ENCODE results near the gene CCDC146. TPM values are rescaled to one million over a fixed set of nuclear protein-coding genes. Genes with fewer than 3 reads are reported as not detected.
A peak's percentile ranks its signal among the peaks of the same experiment; 100 is the strongest.
"Not testable (repeated sequence)": the region's sequence is repeated elsewhere in the genome, so short reads cannot be mapped to it uniquely, and the experiment has no call there.

Gene CCDC146, protein sequence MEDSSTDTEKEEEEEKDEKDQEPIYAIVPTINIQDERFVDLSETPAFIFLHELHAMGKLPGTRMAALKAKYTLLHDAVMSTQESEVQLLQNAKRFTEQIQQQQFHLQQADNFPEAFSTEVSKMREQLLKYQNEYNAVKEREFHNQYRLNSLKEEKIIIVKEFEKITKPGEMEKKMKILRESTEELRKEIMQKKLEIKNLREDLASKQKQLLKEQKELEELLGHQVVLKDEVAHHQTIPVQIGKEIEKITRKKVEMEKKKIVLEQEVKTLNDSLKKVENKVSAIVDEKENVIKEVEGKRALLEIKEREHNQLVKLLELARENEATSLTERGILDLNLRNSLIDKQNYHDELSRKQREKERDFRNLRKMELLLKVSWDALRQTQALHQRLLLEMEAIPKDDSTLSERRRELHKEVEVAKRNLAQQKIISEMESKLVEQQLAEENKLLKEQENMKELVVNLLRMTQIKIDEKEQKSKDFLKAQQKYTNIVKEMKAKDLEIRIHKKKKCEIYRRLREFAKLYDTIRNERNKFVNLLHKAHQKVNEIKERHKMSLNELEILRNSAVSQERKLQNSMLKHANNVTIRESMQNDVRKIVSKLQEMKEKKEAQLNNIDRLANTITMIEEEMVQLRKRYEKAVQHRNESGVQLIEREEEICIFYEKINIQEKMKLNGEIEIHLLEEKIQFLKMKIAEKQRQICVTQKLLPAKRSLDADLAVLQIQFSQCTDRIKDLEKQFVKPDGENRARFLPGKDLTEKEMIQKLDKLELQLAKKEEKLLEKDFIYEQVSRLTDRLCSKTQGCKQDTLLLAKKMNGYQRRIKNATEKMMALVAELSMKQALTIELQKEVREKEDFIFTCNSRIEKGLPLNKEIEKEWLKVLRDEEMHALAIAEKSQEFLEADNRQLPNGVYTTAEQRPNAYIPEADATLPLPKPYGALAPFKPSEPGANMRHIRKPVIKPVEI
- 7.6 TPM for polyA plus RNA-seq (2013, experiment 1 of 2)
- 7.6 TPM for polyA plus RNA-seq (2013, experiment 2 of 2)

DNA sequence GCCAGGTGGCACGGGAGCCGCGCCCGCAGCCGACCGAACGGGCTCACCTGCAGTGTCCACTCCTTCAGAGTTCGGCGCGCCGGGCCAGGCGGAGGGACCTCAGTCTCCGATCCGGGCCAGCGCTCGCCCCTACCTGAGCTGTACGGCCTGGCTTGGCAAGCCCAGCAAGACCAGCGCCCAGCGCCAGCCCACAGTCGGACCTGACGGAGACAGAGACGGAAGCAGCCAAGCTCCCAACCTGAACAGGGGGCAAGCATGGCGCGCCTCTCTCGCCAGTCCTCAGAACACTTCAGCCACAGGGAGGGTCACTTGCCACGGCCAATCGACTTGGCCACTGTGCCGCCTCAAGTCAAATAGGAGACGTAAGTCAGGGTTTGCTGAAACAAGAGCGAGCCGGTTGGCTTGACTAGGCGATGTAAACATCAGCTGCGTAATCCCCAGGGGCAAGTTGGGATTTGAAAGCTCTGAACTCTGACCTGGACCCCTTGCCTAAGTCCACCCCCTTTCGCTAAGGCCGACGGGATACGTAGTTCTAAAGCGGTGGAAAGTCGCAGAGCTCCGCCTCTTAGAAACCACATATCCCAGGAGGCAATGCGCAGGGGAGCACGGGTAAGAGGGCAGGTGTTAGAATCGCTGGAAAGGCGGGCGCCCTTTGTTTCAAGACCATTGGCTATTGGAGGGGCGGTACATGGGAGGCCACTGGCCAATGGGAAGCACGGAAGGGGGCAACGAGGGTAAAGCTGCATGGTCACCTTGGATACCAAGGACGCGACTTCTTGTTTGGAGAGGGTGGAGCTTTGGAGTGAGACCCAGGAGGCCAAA lies at the start of gene CCDC146:
TSS of gene CCDC146 (plus strand) at position 756 of the 822 bp plus-strand sequence. CDS start 45,054 bp downstream, outside the sequence.
- H3K23ac ChIP-seq (ENCODE audit: low read length in 2 of 2); H3K36me3 ChIP-seq (ENCODE audit: control insufficient read depth in 1 of 2, insufficient read depth in 2 of 2, low read depth in 1 of 2, low read length in 2 of 2); H3K9me3 ChIP-seq (ENCODE audit: control insufficient read depth, low read length); H4K91ac ChIP-seq (ENCODE audit: low read length); H2BK15ac ChIP-seq (ENCODE audit: low read depth, poor library complexity, severe bottlenecking); H3K14ac ChIP-seq (ENCODE audit: low read length in 2 of 2); H2BK5ac ChIP-seq (ENCODE audit: low read depth, low read length, poor library complexity, severe bottlenecking); H3K27ac ChIP-seq (ENCODE audit: low read length, poor library complexity, severe bottlenecking); H3K4me1 ChIP-seq (ENCODE audit: control insufficient read depth, insufficient read depth, low read depth, low read length); H3K79me1 ChIP-seq (replicated peaks; ENCODE audit: low read length, poor library complexity, severe bottlenecking); H2BK120ac ChIP-seq (ENCODE audit: low read depth, low read length); H2AK5ac ChIP-seq (ENCODE audit: low read length, severe bottlenecking); H3K27me3 ChIP-seq (ENCODE audit: control insufficient read depth in 1 of 2, insufficient read depth in 1 of 2, low read length in 2 of 2): not testable (repeated sequence)
- peak; percentile 99 for DNase-seq
- Histone ChIP-seq H3K4me3 (ENCODE audit: insufficient read depth in 1 of 2, low read depth in 1 of 2, low read length in 2 of 2) (peak within 1 kb of the TSS; percentile 79 to 86), H3K9ac (ENCODE audit: low read length) (peak within 1 kb of the TSS; percentile 87), H2AFZ (ENCODE audit: low read depth, low read length) (peak within 1 kb of the TSS; percentile 95), H3K18ac (ENCODE audit: low read depth in 1 of 2, low read length in 2 of 2) (peak within 1 kb of the TSS in 1 of 2 experiments; percentile 62), H2BK12ac (ENCODE audit: low read length in 2 of 2) (peak within 1 kb of the TSS in 1 of 2 experiments; percentile 39), H3K4me2 (ENCODE audit: low read length, poor library complexity, severe bottlenecking) (peak within 1 kb of the TSS; percentile 77), H4K8ac (ENCODE audit: low read length) (peak within 1 kb of the TSS; percentile 19), H3K4ac (ENCODE audit: low read depth in 1 of 2, low read length in 2 of 2) (peak within 1 kb of the TSS in 1 of 2 experiments; percentile 28)
- WGBS: 1% methylated on average over 41 of the region's 50 CpGs

- H2BK120ac ChIP-seq (ENCODE audit: low read depth, low read length); H3K27me3 ChIP-seq (ENCODE audit: control insufficient read depth in 1 of 2, insufficient read depth in 1 of 2, low read length in 2 of 2); H3K4ac ChIP-seq (ENCODE audit: low read depth in 1 of 2, low read length in 2 of 2); H3K18ac ChIP-seq (ENCODE audit: low read depth in 1 of 2, low read length in 2 of 2); H3K27ac ChIP-seq (ENCODE audit: low read length, poor library complexity, severe bottlenecking); H3K9me3 ChIP-seq (ENCODE audit: control insufficient read depth, low read length); H3K79me1 ChIP-seq (replicated peaks; ENCODE audit: low read length, poor library complexity, severe bottlenecking); H3K14ac ChIP-seq (ENCODE audit: low read length in 2 of 2); H2AK5ac ChIP-seq (ENCODE audit: low read length, severe bottlenecking); H2BK5ac ChIP-seq (ENCODE audit: low read depth, low read length, poor library complexity, severe bottlenecking); H3K4me3 ChIP-seq (ENCODE audit: insufficient read depth in 1 of 2, low read depth in 1 of 2, low read length in 2 of 2); H3K36me3 ChIP-seq (ENCODE audit: control insufficient read depth in 1 of 2, insufficient read depth in 2 of 2, low read depth in 1 of 2, low read length in 2 of 2); H3K4me1 ChIP-seq (ENCODE audit: control insufficient read depth, insufficient read depth, low read depth, low read length); H3K23ac ChIP-seq (ENCODE audit: low read length in 2 of 2); H2BK12ac ChIP-seq (ENCODE audit: low read length in 2 of 2); H3K9ac ChIP-seq (ENCODE audit: low read length); H4K91ac ChIP-seq (ENCODE audit: low read length); H2AFZ ChIP-seq (ENCODE audit: low read depth, low read length); H3K4me2 ChIP-seq (ENCODE audit: low read length, poor library complexity, severe bottlenecking); H4K8ac ChIP-seq (ENCODE audit: low read length); DNase-seq; H2BK15ac ChIP-seq (ENCODE audit: low read depth, poor library complexity, severe bottlenecking): not testable (repeated sequence)
- WGBS: 83% methylated on average over 1 of the region's 6 CpGs
Observed at GRCh38 chr7:77074786-77075396, 47.5 kb upstream of the CCDC146 start.

DNA sequence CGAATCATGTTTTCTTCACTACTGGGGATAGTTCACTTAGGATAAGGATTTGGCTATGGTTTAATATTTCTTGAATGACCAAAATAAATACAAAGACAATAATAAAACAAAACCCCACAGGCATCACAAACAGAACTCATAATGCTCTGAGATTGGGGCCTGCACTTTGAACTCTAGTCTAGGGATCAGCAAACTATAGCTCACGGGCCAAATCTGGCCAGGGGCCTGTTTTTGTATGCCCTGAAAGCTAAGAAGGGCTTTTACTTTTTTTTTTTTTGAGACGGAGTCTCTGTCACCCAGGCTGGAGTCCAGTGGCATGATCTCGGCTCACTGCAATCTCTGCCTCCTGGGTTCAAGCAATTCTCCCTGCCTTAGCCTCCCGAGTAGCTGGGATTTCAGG lies 45.4 kb upstream of the CCDC146 start:
- H3K9ac ChIP-seq (ENCODE audit: low read length); H2AFZ ChIP-seq (ENCODE audit: low read depth, low read length); H2BK15ac ChIP-seq (ENCODE audit: low read depth, poor library complexity, severe bottlenecking); H3K36me3 ChIP-seq (ENCODE audit: control insufficient read depth in 1 of 2, insufficient read depth in 2 of 2, low read depth in 1 of 2, low read length in 2 of 2); H3K18ac ChIP-seq (ENCODE audit: low read depth in 1 of 2, low read length in 2 of 2); H3K27ac ChIP-seq (ENCODE audit: low read length, poor library complexity, severe bottlenecking); H2AK5ac ChIP-seq (ENCODE audit: low read length, severe bottlenecking); H3K4me2 ChIP-seq (ENCODE audit: low read length, poor library complexity, severe bottlenecking); H2BK12ac ChIP-seq (ENCODE audit: low read length in 2 of 2); H3K14ac ChIP-seq (ENCODE audit: low read length in 2 of 2); H3K4ac ChIP-seq (ENCODE audit: low read depth in 1 of 2, low read length in 2 of 2); H4K91ac ChIP-seq (ENCODE audit: low read length); H3K4me3 ChIP-seq (ENCODE audit: insufficient read depth in 1 of 2, low read depth in 1 of 2, low read length in 2 of 2); H3K23ac ChIP-seq (ENCODE audit: low read length in 2 of 2); H3K9me3 ChIP-seq (ENCODE audit: control insufficient read depth, low read length); H2BK5ac ChIP-seq (ENCODE audit: low read depth, low read length, poor library complexity, severe bottlenecking); H3K4me1 ChIP-seq (ENCODE audit: control insufficient read depth, insufficient read depth, low read depth, low read length); DNase-seq; H4K8ac ChIP-seq (ENCODE audit: low read length); H2BK120ac ChIP-seq (ENCODE audit: low read depth, low read length); H3K27me3 ChIP-seq (ENCODE audit: control insufficient read depth in 1 of 2, insufficient read depth in 1 of 2, low read length in 2 of 2); H3K79me1 ChIP-seq (replicated peaks; ENCODE audit: low read length, poor library complexity, severe bottlenecking): not testable (repeated sequence)
- 100% methylated on average over 1 of the region's 5 CpGs for WGBS
